ENCODE data around the gene KCNJ4. TPM values are rescaled to one million over a fixed set of nuclear protein-coding genes. Genes with fewer than 3 reads are reported as not detected.

The KCNJ4 gene
- total and polyA plus RNA-seq, 10 of the 15 experiments (the other 5 are each of a cell fraction or from before 2014, with no cell fraction given), result not detected

GRCh38 chr22:38423512-38424503 lies 31.2 kb downstream of the KCNJ4 start:
- TF ChIP-seq FOXM1 (IDR thresholded peaks at IDR 0.05; ENCODE audit: low read depth, low read length), result no peak
- in situ Hi-C loops (cut with MboI) (no loop called here), intact Hi-C loops (cut with micrococcal nuclease; ENCODE audit: unreplicated experiment) (no loop called here)
- SMC1A ChIA-PET (ENCODE audit: uncharacterized antibody, unreplicated experiment), result no interaction called here
- no peaks in the 10 kb centered on the region for H3K36me3 ChIP-seq (ENCODE audit: control insufficient read depth in 2 of 2, insufficient read depth in 2 of 2, low read length in 1 of 2)
- H3K4me3 ChIP-seq, result no peak overlapping the region
- CTCF ChIA-PET, result interaction anchor here (1.2 kb wide), 1 partner anchor 371 kb away, joined by 3 read pairs; no protein-coding TSS in a partner anchor
- H3K4me1 ChIP-seq (ENCODE audit: control insufficient read depth, insufficient read depth, low read length), result no peaks in the 10 kb centered on the region
- RAD21 ChIA-PET (ENCODE audit: unreplicated experiment), result no interaction called here
- H2AFZ ChIP-seq (ENCODE audit: control insufficient read depth, low read depth, low read length), result no peak overlapping the region
- no peak overlapping the region for H3K9ac ChIP-seq (ENCODE audit: control insufficient read depth, insufficient read depth, low read length)
- H3K27ac ChIP-seq (ENCODE audit: control insufficient read depth, insufficient read depth), result no peak overlapping the region
- DNase-seq (ENCODE audit: low read depth, low spot score) (no peak), FAIRE-seq (no peak), ATAC-seq (no peak)
- no peaks in the 10 kb centered on the region for H4K20me1 ChIP-seq (ENCODE audit: control insufficient read depth, insufficient read depth)
- H3K27me3 ChIP-seq (replicated peaks in 1 of 2; ENCODE audit: control insufficient read depth in 2 of 2, insufficient read depth in 2 of 2, low read length in 1 of 2), result no peaks in the 10 kb centered on the region
- BruUV-seq (replicated peaks), result no TSS peak
- POLR2A ChIA-PET, result no interaction called here
- no peaks in the 10 kb centered on the region for H3K9me3 ChIP-seq (replicated peaks; ENCODE audit: control insufficient read depth, insufficient read depth, low read length)
- H3K79me2 ChIP-seq (ENCODE audit: control insufficient read depth, insufficient read depth, low read length), result no peaks in the 10 kb centered on the region
- 42% methylated on average over 18 of the region's 18 CpGs for WGBS (ENCODE audit: insufficient coverage, insufficient replicate concordance, low lambda C conversion rate, missing lambda C conversion rate)
- no peak overlapping the region for H3K4me2 ChIP-seq (ENCODE audit: control insufficient read depth, insufficient read depth)

DNA sequence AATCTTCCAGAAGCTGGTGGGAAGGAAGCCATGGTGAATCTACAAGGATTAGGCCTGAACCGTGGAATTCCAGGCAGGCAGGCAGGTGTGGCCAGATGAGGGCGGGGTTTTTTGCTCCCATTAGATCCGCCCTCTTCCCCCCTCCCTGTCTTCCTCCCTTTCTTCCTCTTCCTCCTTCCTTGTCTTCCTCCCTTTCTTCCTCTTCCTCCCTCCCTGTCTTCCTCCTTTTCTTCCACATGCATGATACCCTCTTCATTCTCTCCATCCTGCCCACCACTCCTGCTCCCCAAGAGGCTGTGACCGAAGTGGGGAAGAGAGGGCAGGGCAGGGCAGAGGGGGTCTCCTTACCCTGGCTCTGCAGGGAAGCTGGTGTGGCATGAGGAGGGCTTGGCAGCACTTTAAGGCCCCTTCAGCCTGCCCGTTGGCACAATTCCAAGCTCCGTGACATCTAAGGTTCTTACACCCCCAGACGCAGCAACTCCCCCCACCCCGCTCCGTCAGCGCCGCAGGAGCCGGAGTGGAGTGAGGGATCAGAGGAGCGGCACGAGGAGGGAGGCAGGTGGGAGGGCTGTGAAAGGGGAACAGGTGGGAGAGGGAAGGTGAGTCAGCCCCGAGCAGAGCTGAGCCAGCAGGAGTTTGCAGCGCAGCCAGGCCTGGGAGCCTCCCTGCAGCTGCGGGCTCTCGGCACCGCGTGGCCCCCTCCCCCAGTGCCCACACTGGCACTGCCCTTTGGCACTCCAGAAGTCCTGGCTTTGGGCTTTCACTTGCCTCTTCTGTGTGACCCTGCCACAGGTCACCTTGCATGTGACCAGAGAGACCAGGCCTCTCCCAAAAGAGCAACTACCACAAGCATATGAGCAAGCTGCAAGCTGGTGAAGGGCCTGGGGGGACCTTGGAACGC lies 32.1 kb downstream of the KCNJ4 start:
- ChIA-PET SMC1A (ENCODE audit: uncharacterized antibody, unreplicated experiment) (no interaction called here), RAD21 (ENCODE audit: unreplicated experiment) (no interaction called here), POLR2A (interaction anchor here (0.7 kb wide), 1 partner anchor 31 kb away, joined by 4 read pairs; no protein-coding TSS in a partner anchor), CTCF (no interaction called here)
- Histone ChIP-seq H3K4me1 (ENCODE audit: control insufficient read depth, insufficient read depth, low read length) (no peaks in the 10 kb centered on the region), H4K20me1 (ENCODE audit: control insufficient read depth, insufficient read depth) (no peaks in the 10 kb centered on the region), H3K4me3 (no peak overlapping the region), H3K4me2 (ENCODE audit: control insufficient read depth, insufficient read depth) (no peak overlapping the region), H3K9ac (ENCODE audit: control insufficient read depth, insufficient read depth, low read length) (no peak overlapping the region), H3K79me2 (ENCODE audit: control insufficient read depth, insufficient read depth, low read length) (no peaks in the 10 kb centered on the region), H2AFZ (ENCODE audit: control insufficient read depth, low read depth, low read length) (no peak overlapping the region), H3K36me3 (ENCODE audit: control insufficient read depth in 2 of 2, insufficient read depth in 2 of 2, low read length in 1 of 2) (no peaks in the 10 kb centered on the region), H3K27me3 (replicated peaks in 1 of 2; ENCODE audit: control insufficient read depth in 2 of 2, insufficient read depth in 2 of 2, low read length in 1 of 2) (no peaks in the 10 kb centered on the region), H3K27ac (ENCODE audit: control insufficient read depth, insufficient read depth) (no peak overlapping the region), H3K9me3 (replicated peaks; ENCODE audit: control insufficient read depth, insufficient read depth, low read length) (no peaks in the 10 kb centered on the region)
- intact Hi-C loops (cut with micrococcal nuclease; ENCODE audit: unreplicated experiment), result no loop called here
- no peak for DNase-seq (ENCODE audit: low read depth, low spot score)
- ATAC-seq, result no peak
- no peak for FAIRE-seq
- 74% methylated on average over 21 of the region's 21 CpGs for WGBS (ENCODE audit: insufficient coverage, insufficient replicate concordance, low lambda C conversion rate, missing lambda C conversion rate)
- in situ Hi-C loops (cut with MboI), result no loop called here
- no TSS peak for BruUV-seq (replicated peaks)
- TF ChIP-seq CBX5 (IDR thresholded peaks at IDR 0.05; ENCODE audit: low read depth) (no peak), KLF5 (IDR thresholded peaks at IDR 0.05; ENCODE audit: partially characterized antibody) (no peak), HDAC2 (IDR thresholded peaks at IDR 0.05) (no peak), RB1 (IDR thresholded peaks at IDR 0.05; ENCODE audit: borderline replicate concordance) (no peak), DPF2 (IDR thresholded peaks at IDR 0.05) (no peak), JUND (IDR thresholded peaks at IDR 0.05; ENCODE audit: low read depth, low read length) (no peak), RCOR1 (conservative IDR thresholded peaks at IDR 0.05; ENCODE audit: low read depth, low read length) (no peak), STAT1 (conservative IDR thresholded peaks at IDR 0.05) (no peak), ZNF24 (IDR thresholded peaks at IDR 0.05) (no peak), EP300 (IDR thresholded peaks at IDR 0.05; ENCODE audit: borderline replicate concordance in 1 of 2, control insufficient read depth in 1 of 2, low read depth in 2 of 2, low read length in 2 of 2) (no peak), CTCF (IDR thresholded peaks at IDR 0.05 in 2 of 3, conservative IDR thresholded peaks at IDR 0.05 in 1 of 3; ENCODE audit: control insufficient read depth in 2 of 3, extremely low read depth in 1 of 3, insufficient read depth in 1 of 3, low read depth in 3 of 3, low read length in 3 of 3) (no peak), FOXM1 (IDR thresholded peaks at IDR 0.05; ENCODE audit: low read depth, low read length) (no peak), JUNB (IDR thresholded peaks at IDR 0.05) (no peak)
